Measurements from ENCODE around the gene GNAS.

- TF ChIP-seq, protein P1, sequence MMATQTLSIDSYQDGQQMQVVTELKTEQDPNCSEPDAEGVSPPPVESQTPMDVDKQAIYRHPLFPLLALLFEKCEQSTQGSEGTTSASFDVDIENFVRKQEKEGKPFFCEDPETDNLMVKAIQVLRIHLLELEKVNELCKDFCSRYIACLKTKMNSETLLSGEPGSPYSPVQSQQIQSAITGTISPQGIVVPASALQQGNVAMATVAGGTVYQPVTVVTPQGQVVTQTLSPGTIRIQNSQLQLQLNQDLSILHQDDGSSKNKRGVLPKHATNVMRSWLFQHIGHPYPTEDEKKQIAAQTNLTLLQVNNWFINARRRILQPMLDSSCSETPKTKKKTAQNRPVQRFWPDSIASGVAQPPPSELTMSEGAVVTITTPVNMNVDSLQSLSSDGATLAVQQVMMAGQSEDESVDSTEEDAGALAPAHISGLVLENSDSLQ (IDR thresholded peaks at IDR 0.05) = no peak
- no peak for TF ChIP-seq FOXM1 (IDR thresholded peaks at IDR 0.05; ENCODE audit: low read depth)
- TF ChIP-seq FOXM1 (CRISPR knock-in tag; IDR thresholded peaks at IDR 0.05; ENCODE audit: low read depth) = no peak
- TF ChIP-seq NFIC (IDR thresholded peaks at IDR 0.05) = no peak
These were observed 41.7 kb upstream of the GNAS start for GRCh38 chr20:58810879-58811250.
